Measurements from ENCODE around the gene NECTIN1.

GRCh38 chr11:119700030-119700429 is 29.0 kb downstream of the NECTIN1 start:
- TF ChIP-seq, protein P1, sequence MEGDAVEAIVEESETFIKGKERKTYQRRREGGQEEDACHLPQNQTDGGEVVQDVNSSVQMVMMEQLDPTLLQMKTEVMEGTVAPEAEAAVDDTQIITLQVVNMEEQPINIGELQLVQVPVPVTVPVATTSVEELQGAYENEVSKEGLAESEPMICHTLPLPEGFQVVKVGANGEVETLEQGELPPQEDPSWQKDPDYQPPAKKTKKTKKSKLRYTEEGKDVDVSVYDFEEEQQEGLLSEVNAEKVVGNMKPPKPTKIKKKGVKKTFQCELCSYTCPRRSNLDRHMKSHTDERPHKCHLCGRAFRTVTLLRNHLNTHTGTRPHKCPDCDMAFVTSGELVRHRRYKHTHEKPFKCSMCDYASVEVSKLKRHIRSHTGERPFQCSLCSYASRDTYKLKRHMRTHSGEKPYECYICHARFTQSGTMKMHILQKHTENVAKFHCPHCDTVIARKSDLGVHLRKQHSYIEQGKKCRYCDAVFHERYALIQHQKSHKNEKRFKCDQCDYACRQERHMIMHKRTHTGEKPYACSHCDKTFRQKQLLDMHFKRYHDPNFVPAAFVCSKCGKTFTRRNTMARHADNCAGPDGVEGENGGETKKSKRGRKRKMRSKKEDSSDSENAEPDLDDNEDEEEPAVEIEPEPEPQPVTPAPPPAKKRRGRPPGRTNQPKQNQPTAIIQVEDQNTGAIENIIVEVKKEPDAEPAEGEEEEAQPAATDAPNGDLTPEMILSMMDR (IDR thresholded peaks at IDR 0.05) = no peak
- TF ChIP-seq POLR2A (IDR thresholded peaks at IDR 0.05) = no peak
